Activated CD8-positive, alpha-beta memory T cell treated with anti-CD3 and anti-CD28 coated beads, Interleukin-2, amount 50 U/mL, for 1 hour (primary cell): ENCODE data around the gene NINJ1.

ENCODE experiments used
- DNase-seq: peaks from one replicate; pipeline ENCODE4 v3.0.0-alpha.2; 2020; ENCODE audit errors: extremely low read depth

Gene NINJ1

GRCh38 chr9:93087971-93088655 is 45.9 kb downstream of the NINJ1 start:
- no peak for DNase-seq

- no peak for DNase-seq
Observed at GRCh38 chr9:93086447-93087224, 47.4 kb downstream of the NINJ1 start.

GRCh38 chr9:93085676-93086075 is 48.4 kb downstream of the NINJ1 start:
- no peak for DNase-seq

DNA sequence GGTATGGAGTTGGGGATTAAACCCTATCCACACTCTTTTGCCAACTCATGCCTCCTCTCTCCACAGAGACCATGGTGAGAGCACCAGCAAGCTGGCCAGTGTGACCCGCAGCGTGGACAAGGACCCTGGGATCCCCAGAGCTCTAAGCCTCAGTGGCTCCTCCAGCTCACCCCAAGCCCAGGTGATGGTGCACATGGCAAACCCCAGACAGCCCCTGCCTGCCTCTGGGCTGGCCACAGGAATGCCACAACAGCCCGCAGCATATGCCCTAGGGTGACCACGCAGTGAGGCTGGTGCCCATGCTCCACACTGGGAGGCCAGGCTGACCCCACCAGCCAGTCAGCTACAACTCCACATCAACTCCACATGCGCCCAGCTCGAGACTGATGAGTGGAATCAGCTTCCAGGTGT is 49.6 kb downstream of the NINJ1 start:
- no peak for DNase-seq

- DNase-seq: no peak
Observed at GRCh38 chr9:93083592-93084470, 50.2 kb downstream of the NINJ1 start.

DNA sequence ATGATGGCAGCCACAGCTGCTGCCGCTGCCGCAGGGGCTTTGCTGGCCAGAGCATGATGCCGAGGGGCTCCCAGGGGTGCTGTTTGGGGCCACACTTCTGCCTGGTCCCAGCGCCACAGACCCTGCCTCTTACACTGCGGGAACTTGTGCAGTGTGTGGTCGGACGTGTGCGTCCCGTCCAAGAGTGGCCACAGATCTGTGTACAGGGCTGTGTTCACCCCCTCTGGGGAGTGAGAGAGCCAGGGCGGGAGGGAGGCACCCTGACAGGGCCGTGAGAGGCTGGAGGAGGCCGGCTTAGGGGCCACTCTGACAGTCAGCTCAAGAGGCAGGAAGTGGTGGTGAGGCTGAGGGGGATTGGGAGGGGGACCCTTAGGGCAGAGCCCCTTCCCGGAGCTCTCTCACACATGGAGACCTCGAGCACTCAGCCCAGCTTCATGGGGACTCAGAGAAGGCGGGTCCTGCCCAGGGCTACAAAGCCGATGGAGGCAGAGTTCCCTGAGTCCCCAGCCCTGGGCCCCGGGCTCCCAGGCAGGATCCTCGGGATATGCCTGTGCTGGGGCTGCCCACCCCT is 51.1 kb downstream of the NINJ1 start:
- DNase-seq: no peak

DNA sequence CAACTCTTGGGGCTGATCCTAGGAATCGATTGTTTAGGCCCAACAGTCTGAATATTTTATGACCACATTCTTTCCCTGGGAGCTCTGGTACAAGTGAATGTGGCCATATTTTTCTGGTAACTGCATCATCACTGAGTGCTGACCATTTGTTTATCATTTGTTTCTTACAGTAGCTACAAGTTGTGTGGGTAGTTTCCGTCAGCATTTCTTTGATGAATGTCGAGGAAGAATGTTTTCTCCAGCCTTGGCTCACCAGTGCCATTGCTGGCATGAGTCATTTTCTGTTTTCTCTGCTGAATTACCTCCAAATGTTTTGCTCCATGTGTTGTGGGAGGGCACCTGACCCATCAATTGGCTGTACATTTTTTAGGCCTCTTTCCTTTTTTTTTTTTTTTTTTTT is 52.1 kb downstream of the NINJ1 start:
- no peak for DNase-seq

- no peak for DNase-seq
Observed at GRCh38 chr9:93081081-93081529, 52.9 kb downstream of the NINJ1 start.

GRCh38 chr9:93080406-93080805 is 53.6 kb downstream of the NINJ1 start:
- no peak for DNase-seq

DNA sequence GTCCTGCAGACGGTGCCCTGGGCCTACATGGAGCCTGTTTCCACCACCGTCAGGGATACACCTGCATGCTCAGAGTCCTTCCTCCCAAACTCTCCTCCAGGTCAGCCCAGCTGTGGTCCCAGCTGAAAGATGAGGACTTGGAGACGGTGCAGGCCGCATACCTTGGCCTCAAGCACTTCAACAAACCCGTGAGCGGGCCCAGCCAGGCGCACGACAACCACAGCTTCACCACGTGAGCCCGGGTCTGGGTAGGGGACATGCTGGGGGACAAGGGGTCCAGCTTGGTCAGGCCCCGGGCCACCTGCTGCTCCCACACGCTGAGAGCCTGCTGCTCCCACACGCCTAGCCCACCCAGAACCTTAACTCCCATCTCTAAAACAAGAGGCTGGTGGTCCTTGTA is 54.7 kb downstream of the NINJ1 start:
- DNase-seq: no peak

DNA sequence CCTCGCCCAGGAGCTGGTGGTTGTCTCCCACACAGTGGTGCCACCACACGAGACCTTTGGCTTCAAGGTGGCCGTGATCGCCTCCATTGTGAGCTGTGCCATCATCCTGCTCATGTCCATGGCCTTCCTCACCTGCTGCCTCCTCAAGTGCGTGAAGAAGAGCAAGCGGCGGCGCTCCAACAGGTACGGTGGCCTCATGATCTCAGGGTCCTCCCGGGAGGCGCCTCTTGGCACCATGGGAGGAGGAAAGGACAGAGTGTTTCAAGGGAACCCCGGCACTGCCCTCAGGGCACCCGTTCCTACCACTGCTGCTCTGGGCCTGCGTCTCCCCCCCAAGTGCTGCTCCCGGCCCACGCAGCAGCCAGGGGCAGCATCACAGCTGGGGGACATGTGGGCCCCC is 56.2 kb downstream of the NINJ1 start:
- DNase-seq: no peak

GRCh38 chr9:93077367-93077766 is 56.7 kb downstream of the NINJ1 start:
- DNase-seq: no peak

GRCh38 chr9:93076792-93077128 is 57.3 kb downstream of the NINJ1 start:
- no peak for DNase-seq

- no peak for DNase-seq
Observed at GRCh38 chr9:93076101-93076791, 57.8 kb downstream of the NINJ1 start.

GRCh38 chr9:93072383-93072795 is 61.7 kb downstream of the NINJ1 start:
- DNase-seq: no peak
